HL-60/S4 treated with phorbol 12-myristate 13-acetate at 8.2 ng/mL for 4 days and 3 days (cell line): ENCODE results near the gene MEIKIN.

Experiments
- in situ Hi-C: fragments of 300-500 bp; cut with MboI; formaldehyde crosslinking; loops from 2 replicates; pipeline ENCODE4 v1.15.0; 2022; ENCODE audit warnings: low sequenced_read_pairs

Gene MEIKIN, protein sequence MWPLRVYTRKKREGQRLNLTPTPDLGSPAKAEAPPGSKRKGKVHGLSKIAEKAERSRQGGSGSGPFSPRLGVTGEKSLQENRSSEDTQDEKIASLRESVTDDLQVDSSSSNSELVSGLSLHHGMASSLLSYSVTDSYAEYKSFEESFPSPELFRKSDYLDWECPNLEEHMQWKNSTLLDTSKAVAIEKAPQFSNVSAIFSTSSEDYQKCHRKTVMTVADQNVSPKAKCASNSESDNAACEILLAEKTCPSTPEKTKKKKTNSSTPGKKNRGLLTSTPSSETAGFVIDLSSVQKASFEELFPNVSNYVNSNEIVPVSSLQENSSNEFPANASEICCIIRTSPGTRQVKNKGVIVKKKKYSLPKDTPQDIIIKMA

DNA sequence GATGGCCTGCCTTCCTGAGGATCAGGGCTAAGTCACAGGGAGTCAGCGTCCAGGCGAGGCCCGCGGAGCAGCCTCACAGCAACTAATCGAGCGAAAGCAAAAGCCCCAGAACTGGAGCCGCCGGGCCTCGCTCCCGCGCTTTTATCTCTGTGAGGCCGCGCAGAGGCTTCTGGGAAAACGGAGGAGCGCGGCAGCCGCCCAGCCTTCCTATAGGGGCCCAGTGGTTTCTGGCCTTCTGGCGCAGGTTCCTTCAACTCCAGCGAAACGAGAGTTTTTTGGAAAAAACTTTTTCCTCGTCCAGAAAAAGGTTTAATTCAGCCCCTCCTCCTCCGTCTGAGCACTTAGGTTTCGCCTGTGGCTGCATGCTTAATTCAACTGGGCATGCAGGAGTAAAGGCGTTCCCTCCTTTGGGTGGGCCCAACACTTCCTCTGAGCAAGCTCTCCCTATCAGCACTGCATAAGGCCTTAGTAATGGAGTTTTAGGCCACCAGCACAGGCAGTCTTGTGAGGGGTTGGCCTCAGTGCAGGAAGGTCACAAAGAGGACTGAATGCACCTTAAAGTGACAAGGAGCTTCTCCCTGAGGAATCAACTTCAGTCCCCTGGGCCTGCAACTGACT, at the start of gene MEIKIN:
TSS of gene MEIKIN (minus strand) at position 113 of the 618 bp plus-strand sequence. CDS start 158 bp downstream, outside the sequence.
- in situ Hi-C loops = no loop called here

- in situ Hi-C loops = no loop called here
Measured at GRCh38 chr5:131994533-131995226, 49.2 kb upstream of the MEIKIN start.

GRCh38 chr5:131994090-131994489, 48.6 kb upstream of the MEIKIN start:
- in situ Hi-C loops = no loop called here

GRCh38 chr5:131993676-131994075, 48.2 kb upstream of the MEIKIN start:
- in situ Hi-C loops = no loop called here

- in situ Hi-C loops = no loop called here
Measured at GRCh38 chr5:131992370-131992769, 46.9 kb upstream of the MEIKIN start.

DNA sequence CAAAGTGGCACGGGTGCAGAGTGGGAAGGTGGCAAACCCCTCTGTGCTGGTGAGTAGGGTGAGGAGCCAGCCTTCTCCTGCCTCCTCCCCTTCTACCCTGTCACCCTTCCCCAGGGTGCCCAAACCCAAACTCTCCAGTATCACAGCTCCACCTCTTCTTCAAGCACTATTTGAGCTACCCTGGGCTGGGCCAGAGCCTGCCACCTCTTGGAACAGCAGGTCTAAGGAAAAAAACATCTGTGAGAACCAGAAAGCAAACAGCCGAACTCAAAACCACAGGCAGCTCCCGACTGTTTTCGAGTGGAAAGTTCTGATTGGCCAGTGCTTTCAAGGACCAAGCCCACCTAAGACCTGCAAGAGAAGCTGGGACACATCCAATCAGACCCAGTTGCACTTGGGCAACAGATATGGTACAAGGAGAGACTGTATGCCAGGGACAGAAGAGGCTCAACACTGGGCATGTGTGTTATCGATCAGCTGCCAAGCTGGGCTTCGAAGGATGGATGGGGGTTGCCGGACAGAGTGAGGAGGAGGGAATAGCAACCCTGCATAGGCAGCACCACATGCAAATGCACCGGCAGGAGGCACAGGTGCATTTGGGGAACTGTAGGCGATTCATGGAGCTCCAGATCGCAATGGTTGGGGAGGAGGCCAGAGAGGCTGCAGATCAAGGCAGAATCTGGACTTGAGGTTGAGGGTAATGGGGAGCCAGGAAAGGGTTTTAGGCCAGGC, 46.3 kb upstream of the MEIKIN start:
- in situ Hi-C loops = no loop called here

GRCh38 chr5:131990716-131991115, 45.3 kb upstream of the MEIKIN start:
- in situ Hi-C loops = no loop called here

DNA sequence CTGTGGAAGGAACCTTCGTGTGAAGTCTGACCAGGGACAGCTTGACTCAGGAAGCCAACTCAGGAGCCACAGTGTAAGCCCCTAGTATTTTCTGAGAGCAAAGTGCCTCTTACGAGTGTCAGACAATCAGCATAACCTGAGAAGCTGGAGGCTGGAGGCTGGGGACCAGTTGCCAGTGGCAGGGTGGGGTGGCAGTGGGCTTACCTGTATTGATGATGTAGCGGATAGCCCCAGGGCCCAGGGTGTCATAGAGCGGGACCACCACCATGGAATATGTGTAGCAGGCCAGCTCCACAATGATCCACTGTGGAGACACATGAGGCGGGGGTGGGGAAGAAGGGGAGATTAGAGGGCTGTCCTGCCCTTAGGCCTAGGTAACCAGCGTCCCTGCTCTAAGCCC, 43.1 kb upstream of the MEIKIN start:
- in situ Hi-C loops = no loop called here

DNA sequence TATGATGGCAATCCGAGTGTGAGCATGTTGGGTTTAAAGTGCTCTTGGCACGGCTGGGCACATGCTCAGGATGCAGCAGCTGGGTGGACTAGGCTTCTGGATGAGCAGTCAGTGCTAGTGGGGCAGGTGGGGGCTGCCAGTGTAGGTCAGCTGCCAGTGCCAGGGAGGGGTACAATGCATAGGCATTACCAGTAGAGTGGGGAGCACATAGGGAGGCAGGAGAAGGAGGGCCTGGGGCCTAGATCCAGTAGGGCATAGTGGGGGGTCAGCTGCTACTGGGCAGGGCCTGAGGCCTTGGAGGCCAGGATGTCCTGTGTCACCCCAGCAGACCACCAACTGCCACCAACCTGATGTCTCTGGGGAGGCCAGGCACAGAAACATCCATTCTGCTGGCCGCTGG, 41.8 kb upstream of the MEIKIN start:
- in situ Hi-C loops = no loop called here

DNA sequence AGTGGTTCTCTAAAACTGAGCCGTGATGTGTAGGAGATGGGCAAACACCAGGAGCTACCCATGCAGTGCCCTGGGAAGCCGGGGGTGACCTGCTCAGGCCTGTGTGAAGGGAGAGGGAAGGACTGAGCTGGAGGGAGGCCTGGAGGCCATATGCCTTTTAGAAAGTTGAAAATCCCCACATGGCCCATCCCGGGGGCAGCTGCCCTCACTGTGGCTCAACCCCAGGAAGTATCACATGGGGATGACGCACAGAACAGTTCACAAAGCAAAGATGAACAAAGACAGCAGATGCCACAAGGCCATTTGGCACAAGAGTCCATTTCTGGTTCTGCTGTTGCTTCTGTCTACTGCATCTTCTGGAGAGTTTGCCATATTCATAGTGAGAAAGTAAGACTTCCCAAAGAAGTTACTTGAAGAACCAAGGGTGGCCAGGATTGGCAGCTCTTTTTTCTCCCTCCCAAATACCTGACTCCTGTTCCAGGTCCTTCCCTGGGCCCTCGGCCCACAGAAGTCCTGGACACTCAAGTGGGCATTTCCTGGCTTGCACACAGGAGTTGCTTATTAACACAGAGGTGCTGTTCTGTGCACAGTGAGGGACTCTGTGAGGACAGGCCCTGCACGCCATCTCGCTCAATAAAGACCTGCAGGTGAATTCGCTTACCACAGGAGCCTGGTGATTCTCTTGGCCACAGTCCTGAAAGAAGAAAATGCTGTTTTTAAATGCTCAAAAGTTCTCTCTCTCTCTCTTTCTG, 40.9 kb upstream of the MEIKIN start:
- in situ Hi-C loops = no loop called here

GRCh38 chr5:131984956-131985665, 39.6 kb upstream of the MEIKIN start:
- in situ Hi-C loops = no loop called here

DNA sequence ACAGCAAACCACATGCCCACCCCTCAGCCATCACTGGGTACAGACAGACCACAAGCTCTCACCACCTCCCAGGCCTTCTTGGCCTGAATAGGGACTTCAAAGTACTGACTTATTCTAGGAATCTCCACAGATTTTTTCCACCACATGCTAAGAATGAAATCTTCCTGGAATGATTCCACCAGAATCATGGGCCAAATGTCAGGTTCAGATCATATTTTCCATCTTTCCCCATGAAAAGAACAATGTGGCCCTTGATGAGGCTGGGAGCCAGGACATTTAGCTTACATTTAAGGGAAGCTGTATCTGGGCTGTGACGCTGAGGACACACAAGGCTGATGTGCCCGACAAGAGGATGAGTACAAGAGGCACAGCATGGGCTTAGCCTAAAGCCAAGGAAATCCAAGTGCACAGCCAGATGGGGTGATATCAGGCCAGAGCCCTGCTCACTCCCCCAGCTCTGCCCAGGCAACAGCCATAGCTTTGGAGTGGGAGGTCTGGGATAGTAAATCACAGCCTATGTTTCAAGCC, 37.8 kb upstream of the MEIKIN start:
- in situ Hi-C loops = no loop called here

DNA sequence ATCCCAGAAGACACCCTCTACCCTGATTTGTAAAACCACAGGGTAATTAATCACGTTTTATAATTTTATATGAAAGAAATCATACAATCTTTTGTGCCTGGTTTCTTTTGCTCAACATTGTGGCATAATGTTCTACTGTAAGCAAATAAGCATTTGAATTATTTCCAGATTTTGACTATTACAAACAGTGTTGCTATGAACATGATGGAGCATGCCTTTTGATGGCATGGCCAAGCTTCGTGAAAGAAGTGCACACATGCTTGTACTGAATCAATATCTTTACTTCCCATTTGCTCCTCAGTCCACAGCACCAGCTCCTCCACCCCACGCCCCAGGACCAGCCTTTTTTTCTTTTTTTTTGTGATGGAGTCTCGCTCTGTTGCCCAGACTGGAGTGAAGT, 36.1 kb upstream of the MEIKIN start:
- in situ Hi-C loops = no loop called here

DNA sequence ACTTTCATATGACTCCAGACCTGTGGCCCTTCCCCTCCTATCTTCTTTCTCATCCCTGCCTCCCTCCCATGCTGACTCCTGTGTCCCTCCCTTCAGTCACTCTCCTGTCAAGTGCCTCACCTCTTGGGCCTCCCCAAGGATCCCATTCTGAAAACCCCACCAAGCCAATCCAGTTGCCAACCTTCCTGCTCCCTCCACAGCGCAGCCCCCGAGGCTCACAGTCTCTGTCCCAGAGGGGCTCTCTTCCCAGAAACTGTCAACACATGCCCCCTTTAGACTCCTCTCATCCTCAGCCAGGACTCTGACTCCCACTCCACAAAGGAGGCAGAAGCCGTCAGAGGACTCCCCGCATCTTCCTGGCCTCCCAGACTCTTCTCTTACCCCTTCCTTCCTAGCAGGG, 35.2 kb upstream of the MEIKIN start:
- in situ Hi-C loops = no loop called here

GRCh38 chr5:131979816-131980215, 34.4 kb upstream of the MEIKIN start:
- in situ Hi-C loops = no loop called here

- in situ Hi-C loops = no loop called here
Measured at GRCh38 chr5:131977212-131977604, 31.7 kb upstream of the MEIKIN start.

GRCh38 chr5:131976414-131977211, 31.1 kb upstream of the MEIKIN start:
- in situ Hi-C loops = no loop called here

DNA sequence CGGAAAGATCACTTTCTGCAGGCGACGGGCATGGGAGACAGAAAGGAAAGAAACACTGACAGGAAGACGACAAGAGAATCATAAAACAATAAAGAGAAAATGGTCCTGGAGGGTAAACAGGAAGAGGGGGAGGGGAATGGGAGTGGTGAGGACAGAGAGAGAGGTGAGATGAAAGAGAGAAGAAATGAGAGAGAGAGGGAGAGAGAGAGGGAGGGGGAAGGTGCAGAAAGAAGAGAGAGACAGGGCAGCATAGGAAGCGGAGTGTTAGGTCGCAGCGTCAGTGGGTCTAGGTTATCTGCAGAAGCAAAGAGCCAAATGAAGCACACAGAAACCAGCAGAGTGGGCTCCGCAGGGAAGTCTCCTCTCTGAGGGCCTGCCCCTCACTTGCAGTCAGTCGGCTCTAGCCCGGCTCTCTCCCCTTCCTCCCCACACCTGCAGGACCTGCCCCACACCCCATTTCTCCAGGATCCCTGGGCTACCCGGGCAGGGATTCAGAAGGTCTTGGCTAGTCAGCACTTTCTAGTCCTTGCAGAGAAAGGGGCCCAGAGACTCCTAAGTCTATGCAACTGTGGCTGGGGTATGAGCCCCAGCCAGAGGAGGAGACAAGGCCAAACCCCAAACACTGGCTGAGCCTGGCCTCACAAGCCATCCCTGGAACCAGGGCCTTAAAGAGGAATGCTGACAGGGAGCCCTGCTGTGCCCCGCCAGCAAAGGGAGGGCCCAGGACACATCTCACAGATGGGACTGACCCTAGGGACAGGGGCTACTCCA, 29.7 kb upstream of the MEIKIN start:
- in situ Hi-C loops = no loop called here
